ENCODE results near the gene FIG4. TPM values are rescaled to one million over a fixed set of nuclear protein-coding genes. Genes with fewer than 3 reads are reported as not detected.
"Not testable (repeated sequence)": the region's sequence is repeated elsewhere in the genome, so short reads cannot be mapped to it uniquely, and the experiment has no call there.

The FIG4 gene
- total and polyA plus RNA-seq, 8 donors: 4.0 to 10.8 (median 6.1) TPM

DNA sequence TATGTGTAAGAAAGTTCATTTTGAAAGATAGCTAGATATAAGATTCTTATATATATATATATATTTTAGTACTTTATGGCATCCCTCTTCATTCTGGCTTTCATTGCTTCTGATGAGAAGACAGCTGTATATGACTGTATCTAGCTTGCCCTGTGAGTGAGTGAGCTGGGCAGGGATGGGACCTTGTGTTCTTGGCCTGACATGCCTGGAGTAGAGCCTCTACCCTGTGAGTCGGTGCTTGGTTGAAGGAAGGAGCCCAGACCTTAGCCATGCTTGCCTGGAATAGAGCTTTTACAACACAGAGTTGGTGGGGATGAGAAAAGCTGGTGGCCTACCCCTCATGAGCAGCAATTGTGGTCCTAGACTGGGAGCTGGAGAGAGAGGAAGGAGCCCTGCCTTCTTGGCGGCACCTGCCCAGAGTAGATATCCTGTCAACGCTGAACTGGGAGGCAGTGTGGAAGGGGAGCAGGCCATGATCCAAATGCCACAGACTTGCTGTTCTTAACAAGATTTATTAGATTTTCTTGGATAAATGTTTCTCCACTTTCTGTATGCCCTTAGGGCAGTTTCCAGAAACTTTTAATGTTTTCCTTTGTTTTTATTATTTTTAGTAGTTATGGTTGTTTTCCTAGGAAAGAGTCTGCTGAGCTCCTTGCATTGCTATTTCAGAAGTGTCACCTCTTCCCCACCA is 31.6 kb downstream of the FIG4 start:
- Histone ChIP-seq H3K27me3 (no peaks in the 10 kb centered on the region), H3K4me3 (no peak overlapping the region), H3K36me3 (peaks cover 0 to 4% (median 0%) of the 10 kb centered on the region in 3 donors), H3K27ac (no peak overlapping the region), H3K4me1 (no peaks in the 10 kb centered on the region), H3K9me3 (no peaks in the 10 kb centered on the region)
- intact Hi-C loops (cut with DNase I): no loop called here
- WGBS, 2 donors: 87 to 89% methylated on average over 3 of the region's 3 CpGs
- FAIRE-seq (no peak), ATAC-seq (no peak), DNase-seq (no peak)
- TF ChIP-seq, protein P1, sequence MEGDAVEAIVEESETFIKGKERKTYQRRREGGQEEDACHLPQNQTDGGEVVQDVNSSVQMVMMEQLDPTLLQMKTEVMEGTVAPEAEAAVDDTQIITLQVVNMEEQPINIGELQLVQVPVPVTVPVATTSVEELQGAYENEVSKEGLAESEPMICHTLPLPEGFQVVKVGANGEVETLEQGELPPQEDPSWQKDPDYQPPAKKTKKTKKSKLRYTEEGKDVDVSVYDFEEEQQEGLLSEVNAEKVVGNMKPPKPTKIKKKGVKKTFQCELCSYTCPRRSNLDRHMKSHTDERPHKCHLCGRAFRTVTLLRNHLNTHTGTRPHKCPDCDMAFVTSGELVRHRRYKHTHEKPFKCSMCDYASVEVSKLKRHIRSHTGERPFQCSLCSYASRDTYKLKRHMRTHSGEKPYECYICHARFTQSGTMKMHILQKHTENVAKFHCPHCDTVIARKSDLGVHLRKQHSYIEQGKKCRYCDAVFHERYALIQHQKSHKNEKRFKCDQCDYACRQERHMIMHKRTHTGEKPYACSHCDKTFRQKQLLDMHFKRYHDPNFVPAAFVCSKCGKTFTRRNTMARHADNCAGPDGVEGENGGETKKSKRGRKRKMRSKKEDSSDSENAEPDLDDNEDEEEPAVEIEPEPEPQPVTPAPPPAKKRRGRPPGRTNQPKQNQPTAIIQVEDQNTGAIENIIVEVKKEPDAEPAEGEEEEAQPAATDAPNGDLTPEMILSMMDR (IDR thresholded peaks at IDR 0.05): no peak

DNA sequence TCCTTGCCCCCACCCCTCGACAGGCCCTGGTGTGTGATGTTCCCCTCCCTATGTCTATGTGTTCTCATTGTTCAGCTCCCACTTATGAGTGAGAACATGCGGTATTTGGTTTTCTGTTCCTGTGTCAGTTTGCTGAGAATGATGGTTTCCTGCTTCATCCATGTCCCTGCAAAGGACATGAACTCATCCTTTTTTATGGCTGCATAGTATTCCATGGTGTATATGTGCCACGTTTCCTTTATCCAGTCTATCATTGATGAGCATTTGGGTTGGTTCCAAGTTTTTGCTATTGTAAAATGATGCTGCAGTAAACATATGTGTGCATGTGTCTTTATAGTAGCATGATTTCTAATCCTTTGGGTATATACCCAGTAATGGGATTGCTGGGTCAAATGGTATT is 34.2 kb downstream of the FIG4 start:
- H3K27me3 ChIP-seq; H3K27ac ChIP-seq; intact Hi-C loops (cut with DNase I); FAIRE-seq; H3K4me3 ChIP-seq; H3K36me3 ChIP-seq; DNase-seq; H3K4me1 ChIP-seq; H3K9me3 ChIP-seq; ATAC-seq: not testable (repeated sequence)
- WGBS, 2 donors: 88 to 93% methylated on average over 3 of the region's 3 CpGs

DNA sequence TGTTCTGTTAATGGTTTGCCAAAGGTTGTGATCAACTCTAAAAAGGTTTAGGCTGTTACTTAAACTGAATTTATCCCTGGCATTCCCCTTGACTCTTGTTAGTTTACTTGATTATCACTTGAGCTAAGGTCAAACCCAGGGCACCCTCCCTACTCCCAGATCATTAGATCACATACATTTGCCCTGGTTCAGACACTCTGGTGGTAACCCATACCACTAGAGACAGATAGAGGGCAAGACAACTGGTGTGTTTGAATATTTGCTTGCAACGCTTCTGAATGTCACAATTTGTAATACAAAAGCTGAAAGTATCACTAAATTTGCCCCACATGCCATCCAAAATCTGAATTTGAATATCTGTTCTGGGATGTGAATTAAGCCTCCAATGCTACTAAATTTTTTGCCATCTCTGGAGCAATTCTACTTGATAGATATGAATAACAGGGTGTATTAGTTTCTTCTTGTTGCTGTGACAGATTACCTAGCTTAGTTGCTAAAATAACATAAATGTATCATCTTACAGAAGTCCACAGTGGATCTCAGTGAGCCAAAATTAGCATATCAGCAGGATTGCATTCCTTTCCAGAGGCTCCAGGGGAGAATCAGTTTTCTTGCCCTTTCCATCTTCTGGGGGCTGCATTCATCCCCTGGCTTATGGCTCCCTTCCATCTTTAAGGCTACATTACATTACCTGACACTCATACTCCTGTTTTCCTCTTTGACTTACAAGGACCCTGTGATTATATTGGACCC is 45.4 kb downstream of the FIG4 start:
- DNase-seq: no peak
- no peak for ATAC-seq
- Histone ChIP-seq H3K4me3 (no peak overlapping the region), H3K27me3 (no peaks in the 10 kb centered on the region), H3K4me1 (peaks cover 0 to 25% (median 9%) of the 10 kb centered on the region in 3 donors), H3K9me3 (no peaks in the 10 kb centered on the region), H3K27ac (no peak overlapping the region), H3K36me3 (no peaks in the 10 kb centered on the region)
- no peak for FAIRE-seq
- TF ChIP-seq, protein P1 (IDR thresholded peaks at IDR 0.05): no peak
- 83 to 89% methylated on average over 1 of the region's 1 CpG for WGBS, 2 donors
- intact Hi-C loops (cut with DNase I): no loop called here

DNA sequence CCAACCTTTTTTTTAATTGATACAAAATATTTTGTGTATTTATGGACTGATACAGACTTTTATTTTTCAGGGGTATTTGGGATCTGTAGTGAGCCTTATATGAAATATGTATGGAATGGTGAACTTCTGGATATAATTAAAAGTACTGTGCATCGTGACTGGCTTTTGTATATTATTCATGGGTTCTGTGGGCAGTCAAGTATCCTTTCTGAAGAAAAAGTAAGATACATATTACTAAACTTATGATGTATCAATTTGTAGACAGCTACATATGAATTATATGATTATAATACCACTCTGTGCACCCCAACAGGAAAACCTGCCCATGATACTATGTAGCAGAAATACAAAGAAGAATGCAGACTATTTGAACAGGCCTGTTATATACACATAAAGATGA is 47.2 kb downstream of the FIG4 start:
- Histone ChIP-seq H3K4me3 (no peak overlapping the region), H3K36me3 (no peaks in the 10 kb centered on the region), H3K9me3 (no peaks in the 10 kb centered on the region), H3K27ac (no peak overlapping the region), H3K27me3 (no peaks in the 10 kb centered on the region), H3K4me1 (peaks cover 0 to 25% (median 9%) of the 10 kb centered on the region in 3 donors)
- ATAC-seq (no peak), DNase-seq (no peak), FAIRE-seq (no peak)
- TF ChIP-seq, protein P1 (IDR thresholded peaks at IDR 0.05): no peak
- WGBS, 2 donors: 93 to 97% methylated on average over 1 of the region's 1 CpG
- intact Hi-C loops (cut with DNase I): no loop called here

DNA sequence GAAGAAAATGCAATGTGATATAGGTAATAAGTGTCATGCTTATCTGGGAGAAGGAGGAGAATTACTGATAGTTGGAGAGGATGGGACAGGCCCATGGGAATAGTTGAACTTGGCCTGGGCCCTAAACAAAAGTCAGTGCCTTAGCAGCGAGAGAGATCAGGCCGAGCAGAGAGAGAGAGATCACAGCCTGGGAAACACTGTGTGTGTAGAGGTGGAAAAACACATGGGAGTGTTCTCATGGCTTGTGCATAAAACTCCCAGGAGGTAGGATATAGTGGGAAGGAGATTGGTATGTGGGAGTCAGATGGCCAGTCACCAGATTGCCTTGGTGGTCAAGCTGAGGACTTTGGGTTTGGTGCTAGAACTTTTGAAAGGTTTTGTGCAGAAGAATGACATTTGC is 47.6 kb downstream of the FIG4 start:
- ATAC-seq: peak; percentile 67 to 97 (median 92)
- H3K9me3 ChIP-seq: no peaks in the 10 kb centered on the region
- peak in 3 of 6 donors; percentile 11 to 38 (median 18) for DNase-seq
- H3K36me3 ChIP-seq: no peaks in the 10 kb centered on the region
- no peak overlapping the region for H3K27ac ChIP-seq
- peaks cover 0 to 25% (median 9%) of the 10 kb centered on the region in 3 donors for H3K4me1 ChIP-seq
- no peak for FAIRE-seq
- no peak overlapping the region for H3K4me3 ChIP-seq
- TF ChIP-seq, protein P1 (IDR thresholded peaks at IDR 0.05): no peak
- 40 to 46% methylated on average over 2 of the region's 2 CpGs for WGBS, 2 donors
- no peaks in the 10 kb centered on the region for H3K27me3 ChIP-seq
- intact Hi-C loops (cut with DNase I): no loop called here
